DMS 273 treated with DMSO at 0.1 percent for 48 hours (cell line): Measurements from ENCODE around the gene VTA1.
"Not testable (repeated sequence)": the region's sequence is repeated elsewhere in the genome, so short reads cannot be mapped to it uniquely, and the experiment has no call there.

ENCODE experiments used
- DNase-seq: peaks from one replicate; lab custom pipeline; 2025; lab: John Stamatoyannopoulos, UW

The VTA1 gene

GRCh38 chr6:142172758-142173157, 25.7 kb downstream of the VTA1 start:
- no peak for DNase-seq

GRCh38 chr6:142173980-142174379, 26.9 kb downstream of the VTA1 start:
- no peak for DNase-seq

- DNase-seq = no peak
These were observed 27.6 kb downstream of the VTA1 start for GRCh38 chr6:142174703-142175102.

- no peak for DNase-seq
These were observed 31.1 kb downstream of the VTA1 start for GRCh38 chr6:142178129-142178528.

- no peak for DNase-seq
These were observed 34.9 kb downstream of the VTA1 start for GRCh38 chr6:142182004-142182403.

- DNase-seq = no peak
These were observed 36.3 kb downstream of the VTA1 start for GRCh38 chr6:142183351-142183750.

GRCh38 chr6:142184307-142184706, 37.2 kb downstream of the VTA1 start:
- DNase-seq = no peak

GRCh38 chr6:142185641-142186040, 38.6 kb downstream of the VTA1 start:
- DNase-seq = no peak

GRCh38 chr6:142187209-142187608, 40.1 kb downstream of the VTA1 start:
- DNase-seq = no peak

- DNase-seq = not testable (repeated sequence)
These were observed 41.3 kb downstream of the VTA1 start for GRCh38 chr6:142188341-142188740.

- no peak for DNase-seq
These were observed 42.0 kb downstream of the VTA1 start for GRCh38 chr6:142189057-142189456.

- DNase-seq = no peak
These were observed 45.3 kb downstream of the VTA1 start for GRCh38 chr6:142192343-142192742.

- DNase-seq = no peak
These were observed 46.6 kb downstream of the VTA1 start for GRCh38 chr6:142193621-142194020.

GRCh38 chr6:142195862-142196541, 48.9 kb downstream of the VTA1 start:
- no peak for DNase-seq

- DNase-seq = no peak
These were observed 54.0 kb downstream of the VTA1 start for GRCh38 chr6:142200846-142201628.

- DNase-seq = no peak
These were observed 60.3 kb downstream of the VTA1 start for GRCh38 chr6:142207265-142207877.

- no peak for DNase-seq
These were observed 63.5 kb downstream of the VTA1 start for GRCh38 chr6:142210606-142211005.

GRCh38 chr6:142213402-142213801, 66.3 kb downstream of the VTA1 start:
- DNase-seq = no peak

- DNase-seq = no peak
These were observed 71.4 kb downstream of the VTA1 start for GRCh38 chr6:142218446-142218845.

GRCh38 chr6:142222022-142222421, 75.0 kb downstream of the VTA1 start:
- no peak for DNase-seq

GRCh38 chr6:142223938-142224337, 76.9 kb downstream of the VTA1 start:
- no peak for DNase-seq

- no peak for DNase-seq
These were observed 78.1 kb downstream of the VTA1 start for GRCh38 chr6:142225115-142225514.

- DNase-seq = no peak
These were observed 78.5 kb downstream of the VTA1 start for GRCh38 chr6:142225552-142225951.
